ENCODE data around the gene JPT2.
A peak's percentile ranks its signal among the peaks of the same experiment; 100 is the strongest.
"Not testable (repeated sequence)": the region's sequence is repeated elsewhere in the genome, so short reads cannot be mapped to it uniquely, and the experiment has no call there.

JPT2 gene

GRCh38 chr16:1674751-1675664 lies 3.1 kb upstream of the JPT2 start:
- no peak for DNase-seq (ENCODE audit: low read depth in 2 of 2)

GRCh38 chr16:1676661-1677060 lies 1.4 kb upstream of the JPT2 start:
- no peak for DNase-seq (ENCODE audit: low read depth in 2 of 2)

GRCh38 chr16:1677339-1677738 lies 740 bp upstream of the JPT2 start:
- DNase-seq (ENCODE audit: low read depth in 2 of 2) = no peak

- no peak for DNase-seq (ENCODE audit: low read depth in 2 of 2)
Measured at GRCh38 chr16:1678500-1679098, 520 bp downstream of the JPT2 start.

- DNase-seq (ENCODE audit: low read depth in 2 of 2) = no peak
Measured at GRCh38 chr16:1680361-1680760, 2.3 kb downstream of the JPT2 start.

GRCh38 chr16:1681032-1681431 lies 3.0 kb downstream of the JPT2 start:
- DNase-seq (ENCODE audit: low read depth in 2 of 2) = no peak

GRCh38 chr16:1687427-1688316 lies 9.6 kb downstream of the JPT2 start:
- no peak for DNase-seq (ENCODE audit: low read depth in 2 of 2)

GRCh38 chr16:1688807-1689560 lies 10.9 kb downstream of the JPT2 start:
- no peak for DNase-seq (ENCODE audit: low read depth in 2 of 2)

GRCh38 chr16:1689853-1690252 lies 11.8 kb downstream of the JPT2 start:
- DNase-seq (ENCODE audit: low read depth in 2 of 2) = no peak

- no peak for DNase-seq (ENCODE audit: low read depth in 2 of 2)
Measured at GRCh38 chr16:1690810-1691209, 12.7 kb downstream of the JPT2 start.

GRCh38 chr16:1691276-1691675 lies 13.2 kb downstream of the JPT2 start:
- no peak for DNase-seq (ENCODE audit: low read depth in 2 of 2)

GRCh38 chr16:1691956-1692355 lies 13.9 kb downstream of the JPT2 start:
- no peak for DNase-seq (ENCODE audit: low read depth in 2 of 2)

- no peak for DNase-seq (ENCODE audit: low read depth in 2 of 2)
Measured at GRCh38 chr16:1696863-1697262, 18.8 kb downstream of the JPT2 start.

- no peak for DNase-seq (ENCODE audit: low read depth in 2 of 2)
Measured at GRCh38 chr16:1698680-1699079, 20.6 kb downstream of the JPT2 start.

- no peak for DNase-seq (ENCODE audit: low read depth in 2 of 2)
Measured at GRCh38 chr16:1700246-1700645, 22.2 kb downstream of the JPT2 start.

- DNase-seq (ENCODE audit: low read depth in 2 of 2) = no peak
Measured at GRCh38 chr16:1701216-1701878, 23.3 kb downstream of the JPT2 start.

- DNase-seq (ENCODE audit: low read depth in 2 of 2) = not testable (repeated sequence)
Measured at GRCh38 chr16:1705324-1705687, 27.2 kb downstream of the JPT2 start.

- DNase-seq (ENCODE audit: low read depth in 2 of 2) = peak; percentile 77 to 79
Measured at GRCh38 chr16:1705688-1706385, 27.8 kb downstream of the JPT2 start, which contains the start of gene MAPK8IP3. TSS of gene MAPK8IP3 (plus strand) at chr16:1706195. CDS start at chr16:1706340, 145 bp downstream.

GRCh38 chr16:1706386-1707192 lies 28.5 kb downstream of the JPT2 start:
- DNase-seq (ENCODE audit: low read depth in 2 of 2) = no peak
